Ovary (tissue), 3 donors: Measurements from ENCODE around the gene TNS1.

ENCODE experiments used
- CTCF ChIP-seq, 3 donors: fragments of 450-650 bp in 2 of 3; fragments of 200-600 bp in 1 of 3; IDR thresholded peaks; one replicate each; pipeline versions ENCODE4 v1.5.1 to v1.8.0; 2016 to 2022; ENCODE audit warnings: antibody characterized with exemption in 3 of 3, mild to moderate bottlenecking in 1 of 3
- EP300 ChIP-seq: sonication (generic); formaldehyde crosslinking; IDR thresholded peaks from one replicate; pipeline ENCODE4 v1.6.1; 2017; ENCODE audit warnings: antibody characterized with exemption
- POLR2A ChIP-seq: fragments of 450-650 bp; IDR thresholded peaks from one replicate; pipeline ENCODE4 v1.6.1; 2017; ENCODE audit warnings: antibody characterized with exemption, mild to moderate bottlenecking, moderate library complexity
- donor health status: DM: no; HTN: no; CAD: no.

GRCh38 chr2:217829420-217829819, 173.4 kb downstream of the TNS1 start:
- TF ChIP-seq CTCF (IDR thresholded peaks at IDR 0.05) = no peak
- TF ChIP-seq POLR2A = no peak
- no peak for TF ChIP-seq EP300
